H54 (cell line): Measurements from ENCODE around the gene PPP1CA.

Source experiments
- DNase-seq: peaks from one replicate; pipeline ENCODE4 v3.0.0; 2011; ENCODE audit warnings: low spot score, mixed read lengths; ENCODE audit not compliant: insufficient read length
- FAIRE-seq: peaks from 3 replicates; lab custom pipeline; 2011; peaks lifted over from hg19 to GRCh38; lab: Jason Lieb, UNC
- POLR2A ChIP-seq: IDR thresholded peaks from 2 replicates; pipeline ENCODE4 v1.6.1; 2011; ENCODE audit warnings: low read depth, mild to moderate bottlenecking, low read length

The PPP1CA gene

GRCh38 chr11:67438158-67438902 is 36.7 kb upstream of the PPP1CA start:
- no peak for DNase-seq
- no peak for TF ChIP-seq POLR2A
- FAIRE-seq, result no peak

GRCh38 chr11:67437809-67438157 is 36.1 kb upstream of the PPP1CA start:
- no peak for TF ChIP-seq POLR2A
- FAIRE-seq (no peak), DNase-seq (no peak)

- FAIRE-seq (no peak), DNase-seq (no peak)
- TF ChIP-seq POLR2A, result no peak
These were observed 35.6 kb upstream of the PPP1CA start, which contains the start of gene PTPRCAP for GRCh38 chr11:67437082-67437808. Gene PTPRCAP (minus strand): TSS chr11:67437682. CDS start chr11:67437619, 63 bp downstream.

GRCh38 chr11:67436459-67437081 is 34.9 kb upstream of the PPP1CA start:
- DNase-seq (no peak), FAIRE-seq (no peak)

GRCh38 chr11:67435727-67436458 is 34.2 kb upstream of the PPP1CA start:
- TF ChIP-seq POLR2A, result peak; percentile 4; the same call in 1 of the 2 replicates

More at GRCh38 chr11:67436459-67437081, 34.9 kb upstream of the PPP1CA start:
- no peak for TF ChIP-seq POLR2A

GRCh38 chr11:67435031-67435726 is 33.5 kb upstream of the PPP1CA start:
- FAIRE-seq (no peak), DNase-seq (no peak)
- 0 out of 2 replicates have a peak, but pooled peaks have one; percentile 4 for TF ChIP-seq POLR2A

More at GRCh38 chr11:67435727-67436458, 34.2 kb upstream of the PPP1CA start:
- FAIRE-seq (no peak), DNase-seq (no peak)

GRCh38 chr11:67434395-67434881 is 32.8 kb upstream of the PPP1CA start:
- no peak for DNase-seq
- TF ChIP-seq POLR2A, result no peak
- FAIRE-seq, result no peak

- DNase-seq (no peak), FAIRE-seq (no peak)
- no peak for TF ChIP-seq POLR2A
These were observed 32.1 kb upstream of the PPP1CA start for GRCh38 chr11:67433536-67434394.

GRCh38 chr11:67432655-67433349 is 31.1 kb upstream of the PPP1CA start:
- DNase-seq (no peak), FAIRE-seq (no peak)

GRCh38 chr11:67431346-67432249 is 29.9 kb upstream of the PPP1CA start:
- no peak for FAIRE-seq
- no peak for DNase-seq
- no peak for TF ChIP-seq POLR2A

More at GRCh38 chr11:67432655-67433349, 31.1 kb upstream of the PPP1CA start:
- TF ChIP-seq POLR2A, result no peak
